Measurements from ENCODE around the gene SHMT2. TPM values are rescaled to one million over a fixed set of nuclear protein-coding genes. Genes with fewer than 3 reads are reported as not detected.
A peak's percentile ranks its signal among the peaks of the same experiment; 100 is the strongest.

Gene SHMT2
- total RNA-seq, 4 donors from 2014 or later, result 41.3 to 107 (median 46.4) TPM

DNA sequence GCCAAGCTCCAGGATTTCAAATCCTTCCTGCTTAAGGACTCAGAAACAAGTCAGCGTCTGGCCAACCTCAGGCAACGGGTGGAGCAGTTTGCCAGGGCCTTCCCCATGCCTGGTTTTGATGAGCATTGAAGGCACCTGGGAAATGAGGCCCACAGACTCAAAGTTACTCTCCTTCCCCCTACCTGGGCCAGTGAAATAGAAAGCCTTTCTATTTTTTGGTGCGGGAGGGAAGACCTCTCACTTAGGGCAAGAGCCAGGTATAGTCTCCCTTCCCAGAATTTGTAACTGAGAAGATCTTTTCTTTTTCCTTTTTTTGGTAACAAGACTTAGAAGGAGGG is 4.7 kb downstream of the SHMT2 start:
- Histone ChIP-seq H3K4me1 (peaks cover 14 to 18% of the 10 kb centered on the region in 2 donors), H3K9me3 (no peaks in the 10 kb centered on the region), H3K27ac (peak overlapping the region in 3 of 4 donors; percentile 59 to 68 (median 62)), H3K36me3 (peaks cover 0 to 18% of the 10 kb centered on the region in 2 donors), H3K27me3 (peaks cover 17 to 21% (median 19%) of the 10 kb centered on the region in 3 donors), H3K4me3 (no peak overlapping the region)
- DNase-seq (no peak), ATAC-seq (no peak)
- in situ Hi-C loops (cut with MboI; ENCODE audit: low sequenced_read_pairs in 4 of 4), result no loop called here
- no peak for TF ChIP-seq POLR2A (IDR thresholded peaks at IDR 0.05)
- intact Hi-C loops (cut with DNase I; ENCODE audit: low total_unique reads), result no loop called here

DNA sequence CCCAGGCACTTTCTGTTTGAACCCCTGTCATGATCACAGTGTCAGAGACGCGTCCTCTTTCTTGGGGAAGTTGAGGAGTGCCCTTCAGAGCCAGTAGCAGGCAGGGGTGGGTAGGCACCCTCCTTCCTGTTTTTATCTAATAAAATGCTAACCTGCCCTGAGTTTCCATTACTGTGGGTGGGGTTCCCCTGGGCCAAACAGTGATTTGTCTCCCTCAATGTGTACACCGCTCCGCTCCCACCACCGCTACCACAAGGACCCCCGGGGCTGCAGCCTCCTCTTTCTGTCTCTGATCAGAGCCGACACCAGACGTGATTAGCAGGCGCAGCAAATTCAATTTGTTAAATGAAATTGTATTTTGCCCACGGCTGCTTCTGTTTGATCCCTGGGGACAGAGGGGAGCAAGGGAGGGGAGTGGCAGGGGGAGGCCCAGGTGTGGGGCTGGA is 5.1 kb downstream of the SHMT2 start:
- in situ Hi-C loops (cut with MboI; ENCODE audit: low sequenced_read_pairs in 4 of 4) (no loop called here), intact Hi-C loops (cut with DNase I; ENCODE audit: low total_unique reads) (no loop called here)
- ATAC-seq (no peak), DNase-seq (no peak)
- Histone ChIP-seq H3K4me3 (no peak overlapping the region), H3K9me3 (no peaks in the 10 kb centered on the region), H3K27me3 (peaks cover 17 to 21% (median 19%) of the 10 kb centered on the region in 3 donors), H3K4me1 (peaks cover 14 to 22% of the 10 kb centered on the region in 2 donors), H3K27ac (peak overlapping the region in 3 of 4 donors; percentile 59 to 68 (median 62)), H3K36me3 (peaks cover 0 to 18% of the 10 kb centered on the region in 2 donors)
- TF ChIP-seq, protein P1, sequence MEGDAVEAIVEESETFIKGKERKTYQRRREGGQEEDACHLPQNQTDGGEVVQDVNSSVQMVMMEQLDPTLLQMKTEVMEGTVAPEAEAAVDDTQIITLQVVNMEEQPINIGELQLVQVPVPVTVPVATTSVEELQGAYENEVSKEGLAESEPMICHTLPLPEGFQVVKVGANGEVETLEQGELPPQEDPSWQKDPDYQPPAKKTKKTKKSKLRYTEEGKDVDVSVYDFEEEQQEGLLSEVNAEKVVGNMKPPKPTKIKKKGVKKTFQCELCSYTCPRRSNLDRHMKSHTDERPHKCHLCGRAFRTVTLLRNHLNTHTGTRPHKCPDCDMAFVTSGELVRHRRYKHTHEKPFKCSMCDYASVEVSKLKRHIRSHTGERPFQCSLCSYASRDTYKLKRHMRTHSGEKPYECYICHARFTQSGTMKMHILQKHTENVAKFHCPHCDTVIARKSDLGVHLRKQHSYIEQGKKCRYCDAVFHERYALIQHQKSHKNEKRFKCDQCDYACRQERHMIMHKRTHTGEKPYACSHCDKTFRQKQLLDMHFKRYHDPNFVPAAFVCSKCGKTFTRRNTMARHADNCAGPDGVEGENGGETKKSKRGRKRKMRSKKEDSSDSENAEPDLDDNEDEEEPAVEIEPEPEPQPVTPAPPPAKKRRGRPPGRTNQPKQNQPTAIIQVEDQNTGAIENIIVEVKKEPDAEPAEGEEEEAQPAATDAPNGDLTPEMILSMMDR (IDR thresholded peaks at IDR 0.05 in 4 of 5, conservative IDR thresholded peaks at IDR 0.05 in 1 of 5), result no peak
- TF ChIP-seq POLR2A (IDR thresholded peaks at IDR 0.05), result no peak

DNA sequence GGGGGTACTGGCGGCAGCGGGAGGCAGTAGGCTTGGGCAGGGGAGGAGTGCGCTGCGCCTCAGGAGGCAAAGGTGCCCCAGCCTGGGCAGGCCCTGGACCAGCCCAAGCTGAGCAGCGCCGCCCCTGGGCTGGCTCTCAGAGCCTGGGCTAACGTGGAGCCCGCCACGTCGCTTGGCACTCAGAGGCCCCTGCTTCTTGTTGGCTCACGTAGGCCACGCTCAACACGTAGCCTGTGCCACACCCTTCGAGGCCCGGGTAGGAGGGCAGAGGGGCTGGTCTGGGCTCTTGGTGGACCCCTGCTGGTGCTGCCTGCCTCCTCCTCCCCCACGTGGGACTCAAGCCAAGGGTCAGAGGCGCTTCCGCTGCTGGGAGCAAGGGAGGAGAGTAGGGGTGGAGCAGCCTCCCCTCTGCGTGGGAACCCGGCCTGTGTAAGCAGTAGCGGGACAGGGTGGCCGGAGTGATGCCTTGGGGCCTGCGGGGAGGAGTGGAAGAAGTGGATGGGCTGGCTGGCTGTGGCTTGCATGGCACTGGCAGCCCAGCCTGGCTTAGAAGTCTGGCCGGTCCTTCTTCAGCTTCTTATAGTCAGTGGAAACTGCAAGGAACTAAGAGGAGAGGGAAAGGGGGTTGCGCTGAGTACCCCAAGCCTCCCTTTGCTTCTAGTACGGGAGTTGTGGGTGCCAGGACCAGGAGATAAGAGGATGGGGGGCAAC is 5.7 kb downstream of the SHMT2 start:
- Histone ChIP-seq H3K4me1 (peaks cover 18 to 24% of the 10 kb centered on the region in 2 donors), H3K4me3 (peak overlapping the region in 2 of 4 donors; percentile 27 to 43), H3K36me3 (peaks cover 0 to 18% of the 10 kb centered on the region in 2 donors), H3K27me3 (peaks cover 17 to 21% (median 19%) of the 10 kb centered on the region in 3 donors), H3K27ac (peak overlapping the region; percentile 41 to 68 (median 60)), H3K9me3 (no peaks in the 10 kb centered on the region)
- peak in 1 of 2 donors; percentile 30 for DNase-seq
- TF ChIP-seq, protein P1 (IDR thresholded peaks at IDR 0.05 in 4 of 5, conservative IDR thresholded peaks at IDR 0.05 in 1 of 5), result no peak
- TF ChIP-seq POLR2A (IDR thresholded peaks at IDR 0.05), result peak in 1 of 2 donors; percentile 11
- intact Hi-C loops (cut with DNase I; ENCODE audit: low total_unique reads), result no loop called here
- in situ Hi-C loops (cut with MboI; ENCODE audit: low sequenced_read_pairs in 4 of 4), result no loop called here
- ATAC-seq, result no peak

GRCh38 chr12:57235728-57236131 is 6.2 kb downstream of the SHMT2 start:
- Histone ChIP-seq H3K36me3 (peaks cover 0 to 18% of the 10 kb centered on the region in 2 donors), H3K4me3 (peak overlapping the region in 3 of 4 donors; percentile 17 to 43 (median 27)), H3K9me3 (no peaks in the 10 kb centered on the region), H3K4me1 (peaks cover 15 to 24% of the 10 kb centered on the region in 2 donors), H3K27ac (peak overlapping the region; percentile 41 to 68 (median 60)), H3K27me3 (peaks cover 17 to 21% (median 19%) of the 10 kb centered on the region in 3 donors)
- ATAC-seq, result no peak
- in situ Hi-C loops (cut with MboI; ENCODE audit: low sequenced_read_pairs in 4 of 4) (no loop called here), intact Hi-C loops (cut with DNase I; ENCODE audit: low total_unique reads) (no loop called here)
- DNase-seq, result no peak
- TF ChIP-seq POLR2A (IDR thresholded peaks at IDR 0.05), result no peak
- TF ChIP-seq, protein P1 (IDR thresholded peaks at IDR 0.05 in 4 of 5, conservative IDR thresholded peaks at IDR 0.05 in 1 of 5), result no peak

- no peaks in the 10 kb centered on the region for H3K9me3 ChIP-seq
- peak overlapping the region; percentile 6 to 43 (median 22) for H3K4me3 ChIP-seq
- in situ Hi-C loops (cut with MboI; ENCODE audit: low sequenced_read_pairs in 4 of 4) (no loop called here), intact Hi-C loops (cut with DNase I; ENCODE audit: low total_unique reads) (no loop called here)
- H3K4me1 ChIP-seq, result peaks cover 15 to 28% of the 10 kb centered on the region in 2 donors
- no peak for TF ChIP-seq POLR2A (IDR thresholded peaks at IDR 0.05)
- TF ChIP-seq, protein P1 (IDR thresholded peaks at IDR 0.05 in 4 of 5, conservative IDR thresholded peaks at IDR 0.05 in 1 of 5), result no peak
- H3K27me3 ChIP-seq, result peaks cover 17 to 21% (median 19%) of the 10 kb centered on the region in 3 donors
- no peak for DNase-seq
- ATAC-seq, result no peak
- peak overlapping the region; percentile 41 to 68 (median 60) for H3K27ac ChIP-seq
- H3K36me3 ChIP-seq, result peaks cover 0 to 18% of the 10 kb centered on the region in 2 donors
Measured at GRCh38 chr12:57236201-57236924, 6.9 kb downstream of the SHMT2 start.

Data from gastrocnemius medialis (tissue), 4 donors.